SU-DHL-6 (cell line): ENCODE results near the gene OPN1LW.

ENCODE experiments used
- H2AFZ ChIP-seq: fragments of 200-600 bp; sonication (generic); 2 replicates; pipeline ENCODE4 v1.6.1; 2014; ENCODE audit warnings: low read depth, mild to moderate bottlenecking, moderate library complexity, mixed read lengths, antibody characterized with exemption, low read length; ENCODE audit not compliant: severe bottlenecking
- H3F3A ChIP-seq: fragments of 200-600 bp; shearing (Covaris generic); 2 replicates; pipeline ENCODE4 v1.6.0; 2016; ENCODE audit warnings: antibody characterized with exemption, mild to moderate bottlenecking; ENCODE audit not compliant: insufficient read depth
- H3K27ac ChIP-seq: fragments of 200-600 bp; sonication (generic); 2 replicates; pipeline ENCODE4 v1.5.1; 2016; ENCODE audit warnings: low read depth, mild to moderate bottlenecking, low read length, moderate library complexity, mixed read lengths
- H3K27me3 ChIP-seq: fragments of 200-600 bp; sonication (generic), shearing (Covaris generic); 2 replicates; pipeline ENCODE4 v1.6.0; 2014; ENCODE audit warnings: mild to moderate bottlenecking, low read length
- H3K36me3 ChIP-seq: fragments of 200-600 bp; sonication (generic); 2 replicates; pipeline ENCODE4 v1.6.1; 2014; ENCODE audit warnings: mild to moderate bottlenecking, low read length, mixed read lengths
- H3K4me2 ChIP-seq: fragments of 300-600, 200-600 bp; shearing (Covaris generic), sonication (generic); 2 replicates; pipeline ENCODE4 v1.6.0; 2014; ENCODE audit warnings: low read length, low read depth, mild to moderate bottlenecking; ENCODE audit not compliant: poor library complexity, severe bottlenecking
- H3K4me3 ChIP-seq: fragments of 200-600 bp; sonication (generic); 2 replicates; pipeline ENCODE4 v1.5.1; 2014; ENCODE audit warnings: antibody characterized with exemption, low read length, mild to moderate bottlenecking, mixed read lengths; ENCODE audit not compliant: insufficient read depth, poor library complexity, severe bottlenecking
- H3K79me2 ChIP-seq: fragments of 200-600 bp; sonication (generic); 2 replicates; pipeline ENCODE4 v1.6.1; 2014; ENCODE audit warnings: mild to moderate bottlenecking, low read length, moderate library complexity; ENCODE audit not compliant: insufficient read depth
- H3K9ac ChIP-seq: fragments of 200-600 bp; sonication (generic); 2 replicates; pipeline ENCODE4 v1.7.0; 2014; ENCODE audit warnings: mild to moderate bottlenecking, low read length
- H3K9me2 ChIP-seq: fragments of 200-600 bp; sonication (generic); replicated peaks from 2 replicates; pipeline ENCODE4 v1.6.1; 2014; ENCODE audit warnings: low read length; ENCODE audit not compliant: insufficient read depth
- H3K9me3 ChIP-seq: fragments of 200-600 bp; sonication (generic); 2 replicates; pipeline ENCODE4 v1.6.1; 2014; ENCODE audit warnings: low read length, mixed read lengths; ENCODE audit not compliant: insufficient read depth
- H4K20me1 ChIP-seq: fragments of 200-600 bp; sonication (generic); 2 replicates; pipeline ENCODE4 v1.6.1; 2014; ENCODE audit warnings: low read depth, mild to moderate bottlenecking, antibody characterized with exemption, low read length, moderate library complexity, mixed read lengths
- EZH2phosphoT487 ChIP-seq: fragments of 200-600 bp; sonication (generic), shearing (Covaris generic); conservative IDR thresholded peaks from 2 replicates; pipeline ENCODE4 v1.6.1; 2018; ENCODE audit warnings: mild to moderate bottlenecking, antibody characterized with exemption, low read length, moderate library complexity, mixed read lengths
- TF ChIP-seq, protein P1 (sequence below): fragments of 200-600 bp; sonication (generic); IDR thresholded peaks from one replicate; pipeline ENCODE4 v1.5.1; 2017; ENCODE audit warnings: antibody characterized with exemption, mild to moderate bottlenecking, low read length, moderate library complexity; ENCODE audit not compliant: insufficient read depth, poor library complexity, severe bottlenecking

OPN1LW gene

DNA sequence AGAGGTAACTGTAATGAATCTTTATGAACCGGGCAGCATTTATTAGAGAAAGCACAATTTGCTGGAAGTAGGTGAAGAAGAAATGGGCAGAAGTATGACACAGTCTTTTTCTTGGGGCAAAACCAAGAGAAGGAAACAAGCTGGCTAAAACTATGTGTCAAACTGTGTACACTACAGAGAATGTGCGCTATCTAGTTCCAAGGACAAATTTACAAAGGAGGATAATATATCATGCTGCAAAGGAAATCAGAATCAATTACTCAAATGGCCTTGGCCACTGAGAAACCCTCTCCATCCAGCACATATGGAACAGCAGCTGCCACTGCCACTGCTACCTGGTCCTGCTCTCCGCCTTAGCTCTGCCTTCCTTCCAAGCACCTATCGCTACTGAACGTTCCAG lies 29.4 kb upstream of the OPN1LW start:
- Histone ChIP-seq H2AFZ (no peak overlapping the region), H3K9me3 (no peaks in the 10 kb centered on the region), H3K4me2 (no peak overlapping the region), H3K9me2 (no peaks in the 10 kb centered on the region), H3K79me2 (no peaks in the 10 kb centered on the region), H3K4me3 (no peak overlapping the region), H3K36me3 (no peaks in the 10 kb centered on the region), H3F3A (no peaks in the 10 kb centered on the region), H3K27ac (no peak overlapping the region), H4K20me1 (no peaks in the 10 kb centered on the region), H3K9ac (no peak overlapping the region), H3K27me3 (no peaks in the 10 kb centered on the region)
- TF ChIP-seq, protein P1, sequence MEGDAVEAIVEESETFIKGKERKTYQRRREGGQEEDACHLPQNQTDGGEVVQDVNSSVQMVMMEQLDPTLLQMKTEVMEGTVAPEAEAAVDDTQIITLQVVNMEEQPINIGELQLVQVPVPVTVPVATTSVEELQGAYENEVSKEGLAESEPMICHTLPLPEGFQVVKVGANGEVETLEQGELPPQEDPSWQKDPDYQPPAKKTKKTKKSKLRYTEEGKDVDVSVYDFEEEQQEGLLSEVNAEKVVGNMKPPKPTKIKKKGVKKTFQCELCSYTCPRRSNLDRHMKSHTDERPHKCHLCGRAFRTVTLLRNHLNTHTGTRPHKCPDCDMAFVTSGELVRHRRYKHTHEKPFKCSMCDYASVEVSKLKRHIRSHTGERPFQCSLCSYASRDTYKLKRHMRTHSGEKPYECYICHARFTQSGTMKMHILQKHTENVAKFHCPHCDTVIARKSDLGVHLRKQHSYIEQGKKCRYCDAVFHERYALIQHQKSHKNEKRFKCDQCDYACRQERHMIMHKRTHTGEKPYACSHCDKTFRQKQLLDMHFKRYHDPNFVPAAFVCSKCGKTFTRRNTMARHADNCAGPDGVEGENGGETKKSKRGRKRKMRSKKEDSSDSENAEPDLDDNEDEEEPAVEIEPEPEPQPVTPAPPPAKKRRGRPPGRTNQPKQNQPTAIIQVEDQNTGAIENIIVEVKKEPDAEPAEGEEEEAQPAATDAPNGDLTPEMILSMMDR, result no peak
- no peak for TF ChIP-seq EZH2phosphoT487

DNA sequence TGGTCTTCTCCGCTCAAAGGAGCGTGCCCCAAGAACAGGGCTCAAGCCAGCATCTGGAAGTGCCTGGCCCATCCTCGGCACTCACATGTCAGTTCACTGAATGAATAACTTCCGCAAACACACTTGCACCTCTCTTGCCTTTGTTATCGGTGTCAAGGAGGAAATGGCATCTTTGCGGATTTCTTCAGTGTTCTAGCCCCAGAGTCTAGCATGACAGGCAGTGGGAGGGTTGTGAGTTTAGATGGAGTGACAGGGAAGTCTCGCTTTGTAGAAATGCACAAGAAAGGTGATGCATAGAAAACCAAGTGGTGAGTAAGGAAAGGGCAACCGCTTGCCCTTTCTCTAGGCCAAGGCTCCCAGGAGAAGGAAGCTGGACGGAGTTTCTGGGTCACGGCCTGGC lies 29.0 kb upstream of the OPN1LW start:
- H3K9me3 ChIP-seq, result no peaks in the 10 kb centered on the region
- no peak overlapping the region for H3K27ac ChIP-seq
- no peak overlapping the region for H3K4me2 ChIP-seq
- no peak overlapping the region for H3K4me3 ChIP-seq
- H3F3A ChIP-seq, result no peaks in the 10 kb centered on the region
- no peaks in the 10 kb centered on the region for H3K36me3 ChIP-seq
- no peaks in the 10 kb centered on the region for H3K79me2 ChIP-seq
- no peaks in the 10 kb centered on the region for H3K27me3 ChIP-seq
- TF ChIP-seq EZH2phosphoT487, result no peak
- TF ChIP-seq, protein P1, result no peak
- no peak overlapping the region for H3K9ac ChIP-seq
- no peaks in the 10 kb centered on the region for H3K9me2 ChIP-seq
- H4K20me1 ChIP-seq, result no peaks in the 10 kb centered on the region
- H2AFZ ChIP-seq, result no peak overlapping the region

DNA sequence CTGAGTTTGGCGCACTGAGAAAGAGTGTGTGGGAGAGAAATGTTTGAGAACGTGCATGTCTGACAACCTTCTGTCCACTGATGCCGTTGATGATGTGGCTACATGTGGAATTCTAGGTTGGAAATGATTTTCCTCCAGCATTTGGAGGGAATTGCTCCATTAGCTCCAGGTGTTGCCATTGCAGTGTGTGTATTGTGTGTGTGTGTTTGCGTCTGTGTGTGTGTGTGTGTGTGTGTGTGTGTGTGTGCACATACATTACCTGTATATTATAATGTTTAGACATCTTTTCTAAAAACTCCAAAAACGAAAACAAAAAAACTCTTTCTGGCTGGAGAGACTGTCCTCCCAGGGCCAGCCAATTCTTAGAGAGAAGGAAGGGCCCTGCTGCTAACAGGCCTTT lies 28.3 kb upstream of the OPN1LW start:
- H3K36me3 ChIP-seq, result no peaks in the 10 kb centered on the region
- H3K9ac ChIP-seq, result no peak overlapping the region

More for the DNA sequence above, 28.3 kb upstream of the OPN1LW start:
- H3K27ac ChIP-seq, result no peak overlapping the region
- no peaks in the 10 kb centered on the region for H3K27me3 ChIP-seq
- H3K4me3 ChIP-seq, result no peak overlapping the region
- H3K9me3 ChIP-seq, result no peaks in the 10 kb centered on the region
- TF ChIP-seq, protein P1, result no peak
- TF ChIP-seq EZH2phosphoT487, result no peak
- no peaks in the 10 kb centered on the region for H3K9me2 ChIP-seq
- H2AFZ ChIP-seq, result no peak overlapping the region
- no peaks in the 10 kb centered on the region for H4K20me1 ChIP-seq
- H3F3A ChIP-seq, result no peaks in the 10 kb centered on the region
- H3K79me2 ChIP-seq, result no peaks in the 10 kb centered on the region
- no peak overlapping the region for H3K4me2 ChIP-seq
